H9 (cell line): ENCODE data around the gene OSBPL10. TPM values are rescaled to one million over a fixed set of nuclear protein-coding genes. Genes with fewer than 3 reads are reported as not detected.

Experiments
- DNase-seq: peaks from one replicate; pipeline ENCODE4 v3.0.0-alpha.2; 2017
- H2AFZ ChIP-seq: one replicate; pipeline ENCODE4 v1.6.1; 2013; ENCODE audit warnings: mild to moderate bottlenecking, low read length, control low read depth, moderate library complexity
- H2AK5ac ChIP-seq: 2 replicates; pipeline ENCODE4 v1.6.1; 2013; ENCODE audit warnings: low read length, control low read depth, mixed read lengths; ENCODE audit not compliant: insufficient read length
- H2BK120ac ChIP-seq: one replicate; pipeline ENCODE4 v1.6.1; 2013; ENCODE audit warnings: low read depth, mild to moderate bottlenecking, low read length, control low read depth, inconsistent platforms; ENCODE audit not compliant: poor library complexity, severe bottlenecking
- H2BK12ac ChIP-seq: 2 replicates; pipeline ENCODE4 v1.6.1; 2013; ENCODE audit warnings: low read length, control low read depth, mixed read lengths, low read depth; ENCODE audit not compliant: insufficient read length
- H2BK15ac ChIP-seq: 2 replicates; pipeline ENCODE4 v1.6.1; 2013; ENCODE audit warnings: low read depth, low read length, control low read depth
- H2BK20ac ChIP-seq: one replicate; pipeline ENCODE4 v1.6.1; 2013; ENCODE audit warnings: low read depth, mild to moderate bottlenecking, low read length, control low read depth, inconsistent platforms; ENCODE audit not compliant: poor library complexity, severe bottlenecking
- H2BK5ac ChIP-seq: 2 replicates; pipeline ENCODE4 v1.6.1; 2013; ENCODE audit warnings: low read length, control low read depth, mixed read lengths; ENCODE audit not compliant: insufficient read length
- H3K14ac ChIP-seq: 2 replicates; pipeline ENCODE4 v1.6.1; 2013; ENCODE audit warnings: low read length, control low read depth; ENCODE audit not compliant: insufficient read depth
- H3K18ac ChIP-seq: 2 replicates; pipeline ENCODE4 v1.6.1; 2013; ENCODE audit warnings: low read depth, mild to moderate bottlenecking, mixed read lengths, low read length, control low read depth; ENCODE audit not compliant: insufficient read length
- H3K23ac ChIP-seq: 2 replicates; pipeline ENCODE4 v1.6.1; 2013; ENCODE audit warnings: low read length, control low read depth, mixed read lengths, low read depth; ENCODE audit not compliant: insufficient read length
- H3K23me2 ChIP-seq: 2 replicates; pipeline ENCODE4 v1.6.1; 2013; ENCODE audit warnings: low read depth, mild to moderate bottlenecking, mixed read lengths, low read length, control low read depth; ENCODE audit not compliant: insufficient read length, poor library complexity, severe bottlenecking
- H3K27ac ChIP-seq: 2 replicates; pipeline ENCODE4 v1.5.1; 2013; ENCODE audit warnings: low read length, control low read depth, mixed read lengths, low read depth; ENCODE audit not compliant: insufficient read length
- H3K27me3 ChIP-seq: 2 replicates; pipeline ENCODE4 v1.6.1; 2013; ENCODE audit warnings: low read length, control low read depth, inconsistent platforms; ENCODE audit not compliant: insufficient read depth
- H3K4ac ChIP-seq: 2 replicates; pipeline ENCODE4 v1.6.1; 2013; ENCODE audit warnings: low read depth, mild to moderate bottlenecking, control low read depth, inconsistent platforms, low read length, moderate library complexity
- H3K4me1 ChIP-seq: 2 replicates; pipeline ENCODE4 v1.6.1; 2013; ENCODE audit warnings: low read length, control low read depth, inconsistent platforms; ENCODE audit not compliant: insufficient read depth
- H3K4me2 ChIP-seq: 2 replicates; pipeline ENCODE4 v1.6.1; 2013; ENCODE audit warnings: low read length, control low read depth, mixed read lengths; ENCODE audit not compliant: insufficient read length, insufficient read depth
- H3K56ac ChIP-seq: 2 replicates; pipeline ENCODE4 v1.6.1; 2013; ENCODE audit warnings: low read depth, mild to moderate bottlenecking, mixed read lengths, low read length, control low read depth; ENCODE audit not compliant: insufficient read length
- H3K79me1 ChIP-seq: 2 replicates; pipeline ENCODE4 v1.6.1; 2013; ENCODE audit warnings: low read depth, mild to moderate bottlenecking, moderate library complexity, low read length, control low read depth, inconsistent platforms; ENCODE audit not compliant: insufficient read depth, poor library complexity, severe bottlenecking
- H3K79me2 ChIP-seq: 2 replicates; pipeline ENCODE4 v1.6.1; 2013; ENCODE audit warnings: low read length, control low read depth, inconsistent platforms; ENCODE audit not compliant: insufficient read depth
- H3K9ac ChIP-seq: 2 replicates; pipeline ENCODE4 v1.6.1; 2013; ENCODE audit warnings: low read length, control low read depth, mixed read lengths; ENCODE audit not compliant: insufficient read length; ENCODE audit errors: extremely low read depth
- H3K9me3 ChIP-seq: one replicate; pipeline ENCODE4 v1.6.1; 2013; ENCODE audit warnings: low read depth, low read length, inconsistent platforms; ENCODE audit not compliant: control insufficient read depth
- H3T11ph ChIP-seq: one replicate; pipeline ENCODE4 v1.6.1; 2013; ENCODE audit warnings: mild to moderate bottlenecking, low read length, control low read depth, inconsistent platforms
- H4K20me1 ChIP-seq: one replicate; pipeline ENCODE4 v1.6.1; 2013; ENCODE audit not compliant: control insufficient read depth, insufficient read length, insufficient read depth
- H4K5ac ChIP-seq: 2 replicates; pipeline ENCODE4 v1.6.1; 2013; ENCODE audit warnings: low read depth, mild to moderate bottlenecking, mixed read lengths, low read length, control low read depth; ENCODE audit not compliant: insufficient read length
- H4K8ac ChIP-seq: replicated peaks from 2 replicates; pipeline ENCODE4 v1.6.1; 2013; ENCODE audit warnings: low read length, control low read depth, mixed read lengths, low read depth; ENCODE audit not compliant: insufficient read length
- H4K91ac ChIP-seq: 2 replicates; pipeline ENCODE4 v1.6.1; 2013; ENCODE audit warnings: low read depth, mild to moderate bottlenecking, moderate library complexity, mixed read lengths, low read length, control low read depth; ENCODE audit not compliant: insufficient read length
- H3K27ac Mint-ChIP-seq, 3 experiments: 2 replicates in 2 of 3; 3 replicates in 1 of 3; pipeline ENCODE4 v1.8.0; 2020 to 2021; ENCODE audit warnings: mixed read lengths in 3 of 3, mild to moderate bottlenecking in 1 of 3, moderate library complexity in 1 of 3
- H3K27me3 Mint-ChIP-seq: 2 replicates; pipeline ENCODE4 v1.8.0; 2021; ENCODE audit warnings: low read depth, mild to moderate bottlenecking, moderate library complexity, mixed read lengths
- H3K36me3 Mint-ChIP-seq, 3 experiments: 2 replicates in 2 of 3; 3 replicates in 1 of 3; pipeline ENCODE4 v1.8.0; 2020 to 2021; ENCODE audit warnings: low read depth in 3 of 3, mixed read lengths in 3 of 3; ENCODE audit not compliant: insufficient read depth in 1 of 3
- H3K4me1 Mint-ChIP-seq, 2 experiments: 2 replicates each; pipeline ENCODE4 v1.8.0; 2020; ENCODE audit warnings: mixed read lengths in 2 of 2
- H3K4me3 Mint-ChIP-seq, 2 experiments: 2 replicates in 1 of 2; 3 replicates in 1 of 2; pipeline ENCODE4 v1.8.0; 2020 to 2021; ENCODE audit warnings: mild to moderate bottlenecking in 2 of 2, mixed read lengths in 2 of 2, moderate library complexity in 1 of 2
- H3K9me3 Mint-ChIP-seq, 2 experiments: 2 replicates in 1 of 2; 3 replicates in 1 of 2; pipeline ENCODE4 v1.8.0; 2020; ENCODE audit warnings: mild to moderate bottlenecking in 2 of 2, mixed read lengths in 2 of 2, moderate library complexity in 1 of 2
- WGBS: extraction: QIAGEN DNeasy Blood & Tissue Kit; methylation state at CpG from one replicate; pipeline ENCODE4 v1.1.7; 2013; ENCODE audit warnings: missing lambda C conversion rate, low lambda C conversion rate, mixed read lengths; ENCODE audit not compliant: insufficient read length; ENCODE audit errors: extremely low coverage; 5-methylcytosine and 5-hydroxymethylcytosine counted together
- total RNA-seq: library from RNA; stranded (reverse); gene quantifications from 2 replicates; pipeline ENCODE4 v1.2.1, GENCODE V29; 2021
- TF ChIP-seq, protein P1 (sequence below): fragments of 200-600 bp; sonication (generic); conservative IDR thresholded peaks from 3 replicates; pipeline ENCODE4 v1.8.0; 2021; ENCODE audit warnings: antibody characterized with exemption, mild to moderate bottlenecking

The OSBPL10 gene
- total RNA-seq, 1 experiment from 2014 or later: 42.7 TPM

DNA sequence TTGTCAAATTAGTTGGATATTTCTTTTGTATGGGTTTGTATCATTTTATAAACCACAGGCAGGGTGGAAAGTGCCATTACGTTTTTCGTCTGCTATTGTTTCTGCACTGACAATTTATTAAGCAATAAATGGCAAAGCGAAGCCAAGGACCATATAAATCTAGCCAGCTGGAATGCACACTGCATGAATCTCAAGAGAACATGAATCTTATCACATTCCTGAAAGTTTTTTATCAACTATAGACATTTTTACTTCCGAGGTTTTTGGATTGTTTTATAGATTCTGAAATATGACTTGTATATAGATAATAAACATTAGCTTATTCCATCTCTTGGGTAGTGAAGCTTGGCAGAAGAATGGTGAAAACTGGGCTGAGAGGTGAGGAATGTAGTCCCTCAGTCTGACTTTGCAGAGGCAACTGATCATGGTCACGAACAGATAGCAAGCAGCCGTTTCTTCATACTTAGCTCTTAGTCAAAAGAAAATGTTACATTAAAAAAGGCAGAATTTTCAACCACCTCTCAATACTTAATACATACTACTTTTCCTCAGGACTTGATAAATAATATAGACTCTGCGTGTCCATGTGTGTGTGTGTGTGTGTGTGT is 102.7 kb downstream of the OSBPL10 start:
- DNase-seq: no peak
- H2BK15ac ChIP-seq: no peak overlapping the region
- Mint-ChIP-seq H3K4me3 (no peak overlapping the region), H3K27me3 (no peaks in the 10 kb centered on the region), H3K36me3 (peaks cover 0 to 6% (median 2%) of the 10 kb centered on the region in 3 experiments; a peak in 5 of 7 replicates), H3K9me3 (no peaks in the 10 kb centered on the region), H3K27ac (no peak overlapping the region), H3K4me1 (peaks cover 27 to 30% of the 10 kb centered on the region in 2 experiments)
- H3K23me2 ChIP-seq: no peaks in the 10 kb centered on the region
- H4K20me1 ChIP-seq: no peaks in the 10 kb centered on the region
- no peak overlapping the region for H2AK5ac ChIP-seq
- no peak overlapping the region for H2BK5ac ChIP-seq
- TF ChIP-seq, protein P1, sequence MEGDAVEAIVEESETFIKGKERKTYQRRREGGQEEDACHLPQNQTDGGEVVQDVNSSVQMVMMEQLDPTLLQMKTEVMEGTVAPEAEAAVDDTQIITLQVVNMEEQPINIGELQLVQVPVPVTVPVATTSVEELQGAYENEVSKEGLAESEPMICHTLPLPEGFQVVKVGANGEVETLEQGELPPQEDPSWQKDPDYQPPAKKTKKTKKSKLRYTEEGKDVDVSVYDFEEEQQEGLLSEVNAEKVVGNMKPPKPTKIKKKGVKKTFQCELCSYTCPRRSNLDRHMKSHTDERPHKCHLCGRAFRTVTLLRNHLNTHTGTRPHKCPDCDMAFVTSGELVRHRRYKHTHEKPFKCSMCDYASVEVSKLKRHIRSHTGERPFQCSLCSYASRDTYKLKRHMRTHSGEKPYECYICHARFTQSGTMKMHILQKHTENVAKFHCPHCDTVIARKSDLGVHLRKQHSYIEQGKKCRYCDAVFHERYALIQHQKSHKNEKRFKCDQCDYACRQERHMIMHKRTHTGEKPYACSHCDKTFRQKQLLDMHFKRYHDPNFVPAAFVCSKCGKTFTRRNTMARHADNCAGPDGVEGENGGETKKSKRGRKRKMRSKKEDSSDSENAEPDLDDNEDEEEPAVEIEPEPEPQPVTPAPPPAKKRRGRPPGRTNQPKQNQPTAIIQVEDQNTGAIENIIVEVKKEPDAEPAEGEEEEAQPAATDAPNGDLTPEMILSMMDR: no peak
- H3K4ac ChIP-seq: no peak overlapping the region
- no peak overlapping the region for H2AFZ ChIP-seq
- no peak overlapping the region for H3K27ac ChIP-seq
- H3K9me3 ChIP-seq: no peaks in the 10 kb centered on the region
- WGBS: no CpG with 5 or more reads among the region's 7 CpGs
- no peak overlapping the region for H3K56ac ChIP-seq
- no peaks in the 10 kb centered on the region for H3K27me3 ChIP-seq
- H3K23ac ChIP-seq: no peak overlapping the region
- no peak overlapping the region for H4K91ac ChIP-seq
- H3K79me1 ChIP-seq: peaks cover 9% of the 10 kb centered on the region
- peaks cover 8% of the 10 kb centered on the region for H3K4me1 ChIP-seq
- H3T11ph ChIP-seq: no peak overlapping the region
- H3K14ac ChIP-seq: no peak overlapping the region
- no peak overlapping the region for H2BK20ac ChIP-seq
- H3K79me2 ChIP-seq: peaks cover 12% of the 10 kb centered on the region; the same call in 1 of the 2 replicates
- no peak overlapping the region for H3K18ac ChIP-seq
- H4K5ac ChIP-seq: no peak overlapping the region
- no peak overlapping the region for H4K8ac ChIP-seq
- no peak overlapping the region for H2BK12ac ChIP-seq
- H3K9ac ChIP-seq: no peak overlapping the region
- no peak overlapping the region for H2BK120ac ChIP-seq
- no peak overlapping the region for H3K4me2 ChIP-seq
